ENCODE measurements around the gene TAS2R42.

TAS2R42 gene, protein sequence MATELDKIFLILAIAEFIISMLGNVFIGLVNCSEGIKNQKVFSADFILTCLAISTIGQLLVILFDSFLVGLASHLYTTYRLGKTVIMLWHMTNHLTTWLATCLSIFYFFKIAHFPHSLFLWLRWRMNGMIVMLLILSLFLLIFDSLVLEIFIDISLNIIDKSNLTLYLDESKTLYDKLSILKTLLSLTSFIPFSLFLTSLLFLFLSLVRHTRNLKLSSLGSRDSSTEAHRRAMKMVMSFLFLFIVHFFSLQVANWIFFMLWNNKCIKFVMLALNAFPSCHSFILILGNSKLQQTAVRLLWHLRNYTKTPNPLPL

DNA sequence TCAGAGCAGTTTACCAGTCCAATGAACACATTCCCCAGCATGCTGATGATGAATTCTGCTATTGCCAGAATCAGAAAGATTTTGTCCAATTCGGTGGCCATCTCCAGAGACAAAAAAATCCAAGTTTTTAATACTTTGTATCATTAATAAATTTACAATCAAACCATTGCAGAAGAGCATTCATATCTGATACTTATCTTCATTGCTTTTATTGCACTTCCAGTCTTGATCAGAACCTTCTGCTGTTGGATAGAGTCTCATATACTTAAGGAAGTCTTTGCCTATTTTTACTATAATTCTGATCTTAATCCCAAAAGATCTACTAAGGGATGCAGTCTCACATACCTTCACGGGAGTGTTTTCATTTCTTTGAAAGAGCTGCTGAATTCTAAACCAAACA is at the start of gene TAS2R42:
TSS of gene TAS2R42 (minus strand) at position 101 of the 400 bp plus-strand sequence. CDS start at position 101, 0 bp downstream.
- no peak for DNase-seq (ENCODE audit: low read depth)

DNA sequence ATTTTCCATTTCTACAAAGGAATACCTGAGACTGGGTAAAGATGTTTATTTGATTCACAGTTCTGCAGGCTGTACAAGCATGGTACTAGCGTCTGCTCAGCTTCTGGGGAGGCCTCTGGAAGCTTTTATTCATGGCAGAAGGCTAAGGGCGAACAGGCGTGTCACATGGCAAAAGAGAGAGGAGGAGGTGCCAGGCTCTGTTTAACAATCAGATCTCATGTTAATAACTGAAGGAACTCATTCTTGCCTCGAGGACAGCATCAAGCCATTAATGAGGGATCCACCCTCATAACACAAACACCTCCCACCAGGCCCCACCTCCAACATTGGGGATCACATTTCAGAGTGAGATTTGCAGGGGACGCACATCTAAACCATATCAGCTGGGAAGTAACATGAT is 46.8 kb upstream of the TAS2R42 start:
- DNase-seq (ENCODE audit: low read depth) = no peak

DNA sequence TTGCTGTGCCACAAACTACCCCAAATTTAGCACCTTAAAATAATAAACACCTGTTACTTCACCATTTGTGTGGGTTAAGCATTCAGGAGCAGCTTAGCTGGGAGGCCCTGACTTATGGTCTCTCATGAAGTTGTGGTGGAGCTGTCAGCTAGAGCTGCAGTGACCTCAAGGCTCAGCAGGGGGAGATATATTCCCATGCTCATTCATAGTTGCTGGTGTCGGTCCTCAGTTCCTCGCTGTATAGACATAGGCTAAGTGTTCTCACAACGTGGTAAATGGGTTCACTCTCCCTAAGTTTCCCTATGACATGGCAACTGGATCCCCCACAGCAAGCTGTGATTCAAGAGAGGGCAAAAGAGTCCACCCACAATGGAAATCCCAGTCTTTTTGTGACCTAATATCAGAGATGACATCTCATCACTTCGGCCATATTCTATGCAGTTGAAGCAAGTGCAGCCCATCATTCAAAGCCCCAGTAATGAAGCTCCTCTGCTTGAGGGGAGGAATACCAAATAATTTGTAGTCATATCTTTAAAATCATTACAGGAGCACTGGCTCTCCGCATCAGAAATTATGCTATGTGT is 41.7 kb upstream of the TAS2R42 start:
- DNase-seq (ENCODE audit: low read depth) = peak; percentile 11

DNA sequence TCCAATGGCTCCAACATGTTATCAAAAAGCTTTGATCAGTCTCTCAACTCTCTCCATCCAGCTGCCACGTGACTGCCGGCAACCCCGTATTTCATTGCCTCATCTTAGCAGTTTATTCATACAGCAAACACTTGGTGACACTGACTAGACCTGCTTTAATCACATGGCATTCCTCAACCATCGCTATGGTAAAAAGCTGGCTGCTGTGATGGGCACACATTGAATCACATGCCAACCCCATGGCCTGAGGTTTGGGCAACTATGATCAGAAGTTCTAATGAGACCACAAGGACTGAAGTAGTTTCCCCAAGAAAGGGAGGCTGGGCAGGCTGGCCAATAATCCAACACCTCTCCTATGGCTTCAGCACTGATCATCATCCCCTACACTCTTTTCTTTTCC is 40.6 kb upstream of the TAS2R42 start:
- no peak for DNase-seq (ENCODE audit: low read depth)

DNA sequence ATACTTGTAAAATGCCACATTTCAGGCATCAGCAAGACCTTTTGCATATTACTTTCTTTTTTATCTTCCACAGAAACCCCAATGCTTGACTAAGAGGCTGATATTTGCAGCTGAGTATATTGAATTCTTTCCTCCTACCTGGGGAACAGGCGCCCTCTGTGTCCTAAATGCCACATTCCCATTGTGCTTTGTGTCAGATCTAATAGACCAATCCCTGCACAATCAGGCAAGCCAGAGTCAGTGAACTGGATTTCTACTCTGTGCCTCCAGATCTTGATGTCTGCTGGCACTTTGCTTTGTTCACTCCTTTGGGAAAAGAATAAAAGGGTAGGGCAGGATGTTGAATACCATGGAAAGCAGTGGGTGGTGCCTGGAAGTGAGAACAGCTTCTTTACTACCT is 22.4 kb upstream of the TAS2R42 start:
- DNase-seq (ENCODE audit: low read depth) = no peak

DNA sequence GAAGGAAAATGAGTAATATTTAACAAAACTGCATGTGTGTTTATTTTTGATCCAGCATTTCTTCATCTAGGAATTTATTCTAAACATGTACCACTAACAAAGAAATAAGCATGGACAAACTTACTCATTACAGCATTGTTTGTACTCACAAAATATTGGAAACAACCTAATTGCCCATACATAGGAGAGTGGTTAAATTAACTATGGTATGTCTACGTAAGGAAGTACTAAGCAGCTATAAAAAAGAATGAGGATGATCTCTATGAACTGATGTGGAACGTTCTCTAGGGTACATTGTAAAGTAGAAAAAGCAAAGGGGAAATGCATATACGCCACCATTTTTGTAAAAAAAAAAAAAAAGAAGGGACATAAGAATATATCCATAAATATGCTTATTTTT is 17.4 kb upstream of the TAS2R42 start:
- no peak for DNase-seq (ENCODE audit: low read depth)

DNA sequence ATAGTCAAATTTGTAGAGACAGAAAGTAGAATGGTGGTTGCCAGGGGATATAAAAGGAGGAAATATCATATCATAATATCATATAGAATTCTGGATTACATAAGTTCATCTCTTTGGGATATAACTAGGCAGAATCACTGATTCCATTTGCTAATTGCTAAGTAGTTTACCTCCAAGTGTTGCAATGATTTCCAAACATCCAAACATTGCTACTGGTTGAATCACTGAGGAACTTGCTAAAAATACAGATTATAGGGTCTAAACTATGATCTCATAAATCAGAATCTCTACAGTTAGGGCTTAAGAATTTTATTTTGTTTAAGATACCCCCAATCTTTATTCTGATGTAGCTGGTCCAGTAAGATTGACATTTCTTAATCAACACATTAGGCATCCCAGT is 16.1 kb upstream of the TAS2R42 start:
- no peak for DNase-seq (ENCODE audit: low read depth)

DNA sequence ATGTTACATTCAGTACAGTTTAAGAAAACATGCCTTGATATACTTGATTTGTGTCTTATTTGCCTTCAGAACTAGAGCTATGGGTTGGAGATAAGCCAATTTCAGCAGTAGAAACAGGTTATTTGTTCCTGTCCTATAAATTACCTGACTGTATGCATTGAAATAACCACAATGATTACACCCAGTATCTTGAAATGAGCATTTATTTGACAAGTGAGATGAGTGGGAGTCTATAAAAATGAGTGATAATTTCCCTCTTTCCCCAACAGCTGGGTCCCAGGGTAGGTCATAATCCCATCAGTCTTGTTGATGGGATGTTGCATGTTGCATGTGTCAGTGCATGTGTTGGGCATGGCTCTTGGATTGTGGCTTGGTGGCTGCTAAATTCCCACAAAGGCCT is 3.7 kb downstream of the TAS2R42 start:
- no peak for DNase-seq (ENCODE audit: low read depth)

DNA sequence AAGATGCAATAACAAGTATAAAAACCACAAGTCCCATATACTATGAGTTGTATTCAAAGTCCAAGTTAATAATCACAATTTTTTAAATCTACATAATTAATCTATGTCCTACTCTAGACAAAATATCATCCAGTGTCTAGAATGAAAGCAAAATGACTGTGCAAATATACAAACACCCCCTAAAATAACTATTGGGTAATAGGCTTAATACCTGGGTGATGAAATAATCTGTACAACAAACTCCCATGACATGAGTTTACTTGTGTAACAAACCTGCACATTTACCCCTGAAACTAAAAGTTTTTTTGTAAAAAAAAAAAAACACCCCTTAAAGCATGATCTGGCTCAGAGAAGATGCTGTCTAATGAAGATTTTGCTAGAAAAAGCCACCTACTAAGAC is 4.2 kb downstream of the TAS2R42 start:
- no peak for DNase-seq (ENCODE audit: low read depth)

DNA sequence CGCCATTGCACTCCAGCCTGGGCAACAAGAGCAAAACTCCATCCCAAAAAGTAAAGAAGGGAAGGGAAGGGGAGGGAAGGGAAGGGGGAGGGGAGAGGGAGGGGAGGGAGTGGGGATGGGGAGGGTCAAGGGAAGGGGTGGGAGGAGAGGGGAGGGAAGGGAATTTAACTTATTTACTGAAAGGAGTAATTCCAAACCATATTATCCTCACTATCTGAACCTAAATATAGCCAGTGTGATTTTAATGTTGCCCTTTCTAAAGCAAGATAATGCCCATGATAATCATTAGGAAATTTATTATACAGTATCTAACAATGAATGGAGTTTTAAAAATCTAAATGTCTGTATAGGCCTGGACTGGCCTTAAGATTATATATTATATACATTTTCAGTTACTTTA is 8.5 kb downstream of the TAS2R42 start:
- no peak for DNase-seq (ENCODE audit: low read depth)

DNA sequence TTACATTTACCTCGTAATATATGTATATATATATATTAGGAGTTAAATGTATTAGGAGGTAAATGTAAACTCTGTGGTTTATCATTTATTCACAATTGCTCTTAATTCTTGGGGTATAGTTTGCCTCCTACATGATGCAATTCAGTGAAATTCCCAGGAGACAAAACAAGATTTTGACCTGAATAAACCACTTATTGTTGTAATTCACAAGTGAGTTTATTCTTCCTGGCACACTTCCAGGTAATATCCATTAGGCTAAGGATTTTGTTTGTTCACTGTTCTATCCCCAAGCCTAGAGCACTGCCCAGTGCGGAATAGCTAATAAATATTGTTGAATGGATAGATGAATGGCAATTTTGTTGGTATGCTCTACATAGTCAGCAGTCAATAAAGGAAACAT is 12.7 kb downstream of the TAS2R42 start:
- DNase-seq (ENCODE audit: low read depth) = no peak

DNA sequence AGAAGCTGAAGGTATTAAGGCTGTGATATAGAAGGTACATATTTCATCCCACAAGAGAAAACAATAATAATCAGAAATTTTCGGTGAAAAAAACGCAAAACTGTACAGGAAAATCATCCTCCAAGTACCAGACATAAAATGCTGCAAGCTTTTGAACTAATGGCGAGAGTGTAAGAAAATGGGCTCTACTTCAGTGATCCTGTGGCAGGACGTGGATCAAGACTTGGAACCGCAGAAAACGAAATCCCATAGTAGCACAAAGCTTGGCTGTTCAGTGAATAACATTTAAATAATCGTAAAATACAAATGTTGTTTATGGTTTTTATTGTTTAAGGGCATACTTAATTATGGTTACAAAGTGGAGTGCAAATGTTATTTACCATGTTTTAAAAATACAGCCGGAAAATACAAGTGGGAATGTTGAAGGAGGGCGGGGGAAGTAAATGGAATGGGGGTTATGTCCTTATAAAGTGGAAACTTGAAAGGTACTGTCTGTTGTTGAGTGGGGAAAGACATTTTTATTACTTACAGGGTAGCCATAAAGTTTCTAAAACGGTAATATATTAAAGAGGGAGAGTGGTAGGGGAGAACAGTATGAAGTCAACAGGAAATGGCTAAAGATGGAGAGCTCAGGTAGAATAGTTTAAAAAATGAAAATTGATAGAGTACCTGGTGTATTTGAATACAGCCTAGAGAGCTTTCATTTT is 14.6 kb downstream of the TAS2R42 start:
- DNase-seq (ENCODE audit: low read depth) = no peak

DNA sequence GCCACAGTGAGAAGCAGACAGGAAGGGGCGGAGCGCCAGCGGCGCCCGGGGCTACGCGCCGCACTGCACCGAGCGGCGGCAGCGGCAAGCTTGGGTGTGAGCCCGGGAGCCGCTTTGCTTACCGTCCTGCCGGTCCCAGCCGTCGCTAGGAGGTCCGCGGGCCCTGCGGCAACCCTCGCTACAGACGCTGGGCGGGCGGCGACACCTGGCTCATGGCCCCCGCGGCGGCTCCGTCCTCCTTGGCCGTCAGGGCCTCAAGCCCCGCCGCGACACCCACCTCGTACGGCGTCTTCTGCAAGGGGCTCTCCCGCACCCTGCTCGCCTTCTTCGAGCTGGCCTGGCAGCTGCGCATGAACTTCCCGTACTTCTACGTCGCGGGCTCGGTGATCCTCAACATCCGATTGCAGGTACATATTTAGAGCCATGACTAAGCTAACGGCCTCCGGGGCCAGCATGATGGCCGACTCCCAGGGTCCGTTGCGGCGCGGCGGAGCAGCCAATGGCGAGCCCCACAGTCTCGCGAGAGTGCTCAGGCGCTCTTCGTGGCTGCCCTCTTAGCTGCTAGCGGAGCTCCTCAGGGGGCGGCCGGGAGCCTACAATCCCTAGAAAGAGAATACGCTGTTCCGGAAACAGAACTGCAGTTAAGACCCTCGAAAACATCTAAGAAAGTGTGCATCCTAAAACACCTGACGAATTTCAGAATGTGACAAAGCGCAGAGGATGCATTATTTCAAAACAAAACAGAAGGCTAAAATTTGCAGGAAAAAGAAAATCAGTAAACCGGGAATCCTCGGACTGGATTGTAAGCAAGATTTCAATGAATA is 15.4 kb downstream of the TAS2R42 start, which contains the start of gene SMIM10L1:
TSS of gene SMIM10L1 (plus strand) at position 50 of the 824 bp plus-strand sequence. CDS start at position 213, 163 bp downstream.
- DNase-seq (ENCODE audit: low read depth) = peak; percentile 81

DNA sequence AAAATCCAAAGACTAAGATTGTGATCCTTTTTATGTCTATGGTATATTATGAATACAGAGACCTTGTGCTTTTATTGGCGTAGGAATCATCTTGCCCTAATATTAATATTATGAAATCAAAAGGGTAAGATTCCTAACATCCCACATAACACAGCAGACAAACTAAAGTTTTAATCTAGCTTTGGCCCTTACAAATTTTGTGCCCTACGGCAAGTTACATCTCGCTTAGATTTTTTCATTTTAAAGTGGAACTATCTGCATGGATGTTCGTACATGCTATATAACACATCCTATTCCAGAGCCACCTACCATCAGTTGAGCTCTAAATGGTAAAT is 16.0 kb downstream of the TAS2R42 start:
- no peak for DNase-seq (ENCODE audit: low read depth)

DNA sequence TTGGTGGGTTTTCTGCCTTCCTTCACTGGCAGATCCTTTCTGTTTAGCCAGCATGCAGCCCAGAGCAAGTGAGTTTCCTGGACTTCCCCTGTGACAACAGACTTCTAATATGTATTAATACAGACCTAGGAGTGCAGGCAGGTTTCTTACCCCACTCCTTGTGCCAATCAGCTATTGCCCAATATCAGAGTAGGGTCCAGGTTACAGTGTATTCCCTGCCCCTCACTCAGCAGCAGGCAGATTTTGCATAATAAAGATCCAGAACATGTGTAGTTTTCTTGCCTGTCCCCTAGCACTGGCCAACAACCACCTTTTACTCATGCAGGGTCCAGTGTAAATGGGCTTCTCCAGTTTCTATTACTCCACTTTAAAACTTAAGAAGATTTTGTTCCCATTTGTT is 20.4 kb downstream of the TAS2R42 start:
- no peak for DNase-seq (ENCODE audit: low read depth)

DNA sequence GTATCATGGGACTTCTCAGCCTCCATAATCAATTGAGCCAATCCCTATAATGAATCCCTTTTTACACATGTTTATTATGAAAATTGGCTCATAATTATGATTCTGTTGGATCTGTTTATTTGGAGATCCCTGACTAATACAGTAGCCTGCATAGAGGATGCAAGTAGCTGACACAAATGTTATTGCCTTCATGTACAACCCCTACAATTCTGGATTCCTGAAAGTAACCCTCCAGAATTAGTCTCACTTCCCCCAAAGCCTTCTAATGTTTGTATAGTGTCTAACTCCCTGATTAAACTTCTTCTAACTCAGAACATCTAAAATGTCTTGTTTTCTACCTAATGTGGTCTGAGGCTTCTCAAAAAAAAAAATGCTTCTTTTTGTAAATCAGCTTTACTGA is 22.4 kb downstream of the TAS2R42 start:
- DNase-seq (ENCODE audit: low read depth) = no peak

DNA sequence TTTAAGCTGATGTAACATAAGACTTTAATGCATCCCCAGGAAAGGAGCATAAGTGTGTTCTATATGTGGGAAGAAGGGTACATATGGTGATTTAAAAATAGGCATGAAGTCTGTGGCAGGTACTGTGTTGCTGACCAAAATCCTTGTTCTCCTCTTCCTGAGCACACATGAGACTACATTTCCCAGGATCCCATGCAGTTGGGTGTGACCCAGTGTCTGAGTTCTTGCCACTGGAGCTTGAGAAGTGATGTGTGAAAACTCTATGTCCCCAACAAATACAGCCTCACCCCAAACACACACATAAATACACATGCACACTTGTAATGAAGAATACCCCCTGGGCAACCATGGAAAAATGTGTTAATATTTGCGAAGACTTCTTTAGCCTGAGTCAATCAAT is 24.2 kb downstream of the TAS2R42 start:
- DNase-seq (ENCODE audit: low read depth) = no peak

DNA sequence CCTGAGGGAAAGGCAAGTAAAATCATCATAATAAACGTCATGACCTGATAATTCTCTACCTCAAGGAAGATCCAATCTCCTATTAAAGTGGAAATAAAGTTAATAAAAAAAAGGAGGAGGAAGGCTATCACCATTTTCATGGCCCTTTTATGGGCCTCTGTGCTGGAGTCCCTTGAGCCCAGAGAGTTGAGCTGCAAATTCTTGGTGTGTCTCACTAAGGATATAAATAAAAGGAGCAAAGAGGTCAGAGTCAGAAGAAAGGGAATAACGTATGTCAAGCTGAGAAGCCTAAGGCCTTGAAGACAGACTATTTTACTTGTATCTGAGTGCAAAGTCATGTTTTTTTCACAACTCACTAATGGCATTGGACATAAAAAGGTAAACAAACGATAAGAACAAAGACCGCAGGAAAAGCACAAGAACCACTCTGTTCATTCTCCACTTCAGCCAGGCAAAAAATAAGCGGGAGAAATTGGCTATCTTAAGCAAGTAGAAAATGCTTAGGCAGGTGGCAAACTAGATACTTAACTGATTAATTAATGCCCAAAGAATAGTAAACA is 27.8 kb downstream of the TAS2R42 start:
- no peak for DNase-seq (ENCODE audit: low read depth)

DNA sequence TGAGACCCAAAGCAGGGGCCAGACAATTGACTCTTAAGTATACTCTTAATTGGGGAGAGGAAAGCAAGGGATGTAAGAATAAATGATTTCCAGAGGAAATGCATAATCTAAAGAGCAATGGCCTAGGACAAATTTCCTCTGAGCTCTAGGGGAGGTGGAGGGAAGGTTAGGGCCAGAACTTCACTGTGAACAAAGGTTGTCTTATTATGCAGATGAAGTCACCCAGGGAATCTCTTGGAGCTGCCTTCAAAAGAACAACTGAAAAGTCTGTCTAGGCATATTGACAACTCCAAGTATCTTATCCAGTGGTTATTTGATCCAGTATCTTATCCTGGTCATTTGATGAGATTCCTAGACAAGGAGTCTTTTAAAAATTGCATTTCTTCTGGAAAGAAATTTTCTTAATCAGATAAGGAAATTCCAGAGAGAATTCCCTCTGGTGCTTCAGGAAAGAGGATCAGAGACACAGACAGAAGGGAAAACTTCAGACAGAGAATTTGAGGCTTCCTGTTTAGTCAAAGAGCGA is 32.3 kb downstream of the TAS2R42 start:
- no peak for DNase-seq (ENCODE audit: low read depth)

DNA sequence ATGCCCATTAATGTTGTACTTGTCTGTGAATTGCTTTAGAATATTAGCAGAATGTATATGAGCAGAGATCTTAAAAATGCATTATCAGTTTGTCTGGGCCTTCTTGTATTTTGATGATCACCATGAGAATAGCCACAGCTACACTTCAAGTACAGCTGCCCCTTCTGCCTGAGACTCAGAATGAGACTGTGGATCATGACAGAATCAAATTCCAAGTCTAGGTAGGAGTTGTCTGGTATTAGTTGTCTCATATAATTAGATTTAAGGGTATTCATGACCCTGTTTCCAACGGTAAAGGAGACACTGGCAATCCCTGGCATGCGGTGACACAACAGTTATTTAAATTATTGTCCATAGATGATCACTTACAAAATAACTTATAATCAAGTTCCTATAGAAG is 34.0 kb downstream of the TAS2R42 start:
- no peak for DNase-seq (ENCODE audit: low read depth)

DNA sequence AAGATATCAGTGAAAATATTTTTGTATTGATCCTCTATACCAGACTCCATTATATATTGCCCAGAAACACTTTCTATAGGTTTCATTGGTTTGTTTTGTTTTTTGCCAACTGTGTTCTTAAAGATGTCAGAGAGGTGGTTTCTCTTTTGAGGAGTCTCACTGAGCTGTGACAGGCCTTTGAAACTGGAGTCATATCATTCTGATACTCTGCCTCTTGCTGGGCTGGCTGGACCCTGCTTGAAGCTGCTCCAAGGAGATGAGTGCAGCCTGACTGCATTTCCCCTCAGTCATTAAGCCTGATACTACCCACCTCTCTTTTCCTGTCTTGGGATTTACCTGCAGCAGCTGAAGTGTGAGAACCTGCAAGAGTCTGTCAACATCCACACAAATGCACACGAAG is 35.9 kb downstream of the TAS2R42 start:
- DNase-seq (ENCODE audit: low read depth) = no peak

DNA sequence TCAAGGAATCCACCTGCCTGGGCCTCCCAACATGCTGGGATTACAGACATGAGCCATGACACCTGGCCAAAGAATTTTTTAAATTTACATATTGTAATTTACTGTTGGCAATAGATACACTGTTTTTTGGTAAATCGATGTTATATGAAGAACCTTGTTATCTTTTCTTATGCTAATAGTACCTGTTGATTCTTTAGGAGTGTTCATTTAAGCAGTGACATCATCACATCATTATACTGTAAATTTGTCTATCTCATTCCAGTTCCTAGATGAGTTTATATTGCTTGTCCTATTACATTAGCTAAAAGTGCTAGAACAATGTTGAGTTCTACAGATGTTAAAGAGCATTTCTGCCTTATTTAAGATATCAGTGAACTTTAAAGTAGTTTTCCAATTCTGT is 39.3 kb downstream of the TAS2R42 start:
- DNase-seq (ENCODE audit: low read depth) = no peak

All from CMK (cell line).